PFSK-1 (cell line): Measurements from ENCODE around the gene TRIM54.

Source experiments
- FOXP2 ChIP-seq: optimal IDR thresholded peaks from 2 replicates; pipeline ENCODE3; 2011; ENCODE audit warnings: borderline replicate concordance, control low read depth, inconsistent platforms; ENCODE audit not compliant: insufficient read depth; ENCODE audit errors: extremely low read length, extremely low read depth
- POLR2AphosphoS5 ChIP-seq: IDR thresholded peaks from 2 replicates; pipeline ENCODE4 v1.6.1; 2012; ENCODE audit warnings: low read depth, mild to moderate bottlenecking, control low read depth, low read length, moderate library complexity
- REST ChIP-seq, 2 experiments: IDR thresholded peaks; 2 replicates each; pipeline versions ENCODE4 v1.6.1 to v1.8.0; 2011 to 2012; ENCODE audit warnings: low read depth in 2 of 2, low read length in 2 of 2, control low read depth in 1 of 2, inconsistent platforms in 1 of 2, mild to moderate bottlenecking in 1 of 2, moderate library complexity in 1 of 2; ENCODE audit not compliant: insufficient read depth in 1 of 2
- SIN3A ChIP-seq: IDR thresholded peaks from 2 replicates; pipeline ENCODE4 v1.6.1; 2012; ENCODE audit warnings: mild to moderate bottlenecking, low read length, moderate library complexity, borderline replicate concordance; ENCODE audit not compliant: insufficient read depth
- TAF1 ChIP-seq: IDR thresholded peaks from 2 replicates; pipeline ENCODE4 v1.6.1; 2012; ENCODE audit warnings: low read length, control low read depth, borderline replicate concordance; ENCODE audit not compliant: insufficient read depth

DNA sequence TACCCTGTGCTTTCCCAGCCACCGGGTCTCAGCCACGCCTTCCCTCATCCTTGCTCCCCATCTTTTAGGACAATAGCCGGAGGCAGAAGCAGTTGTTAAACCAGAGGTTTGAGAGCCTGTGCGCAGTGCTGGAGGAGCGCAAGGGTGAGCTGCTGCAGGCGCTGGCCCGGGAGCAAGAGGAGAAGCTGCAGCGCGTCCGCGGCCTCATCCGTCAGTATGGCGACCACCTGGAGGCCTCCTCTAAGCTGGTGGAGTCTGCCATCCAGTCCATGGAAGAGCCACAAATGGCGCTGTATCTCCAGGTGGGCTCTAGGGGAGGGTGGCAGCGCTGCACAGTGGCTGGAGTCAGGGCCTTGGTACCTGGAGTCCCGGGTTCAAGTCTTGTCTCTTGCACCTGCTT is 23.3 kb downstream of the TRIM54 start:
- TF ChIP-seq POLR2AphosphoS5 (no peak), TAF1 (no peak), REST (IDR thresholded peaks at IDR 0.05; ENCODE audit: insufficient read depth in 1 of 2, low read depth in 2 of 2, low read length in 2 of 2) (no peak), SIN3A (no peak), FOXP2 (no peak)
